Tibial nerve (tissue), 3 donors: ENCODE results near the gene CHD9NB.

Source experiments
- CTCF ChIP-seq, 5 experiments: fragments of 200-600 bp in 3 of 5; fragments of 450-650 bp in 2 of 5; sonication (generic) in 3 of 5; IDR thresholded peaks; one replicate each; pipeline ENCODE4 v1.5.1; 2016 to 2019; ENCODE audit warnings: antibody characterized with exemption in 5 of 5, mild to moderate bottlenecking in 3 of 5, moderate library complexity in 2 of 5
- POLR2A ChIP-seq, 2 donors: fragments of 450-650 bp; IDR thresholded peaks; one replicate each; pipeline ENCODE4 v1.6.1; 2017; ENCODE audit warnings: antibody characterized with exemption in 2 of 2, mild to moderate bottlenecking in 2 of 2, moderate library complexity in 2 of 2

GRCh38 chr16:53042235-53042701 lies 10.4 kb downstream of the CHD9NB start:
- no peak for TF ChIP-seq CTCF (IDR thresholded peaks at IDR 0.05)
- TF ChIP-seq POLR2A (IDR thresholded peaks at IDR 0.05), result no peak
